Measurements from ENCODE around the gene TTC34. TPM values are rescaled to one million over a fixed set of nuclear protein-coding genes. Genes with fewer than 3 reads are reported as not detected.
A peak's percentile ranks its signal among the peaks of the same experiment; 100 is the strongest.

Gene TTC34
- total RNA-seq: 1 to 10 TPM; 3.0 to 5.2 TPM
- 4.1 TPM for polyA plus RNA-seq (ENCODE audit: insufficient read depth, low read depth, low replicate concordance)
- long read RNA-seq, donor 1: 0 reads
- long read RNA-seq, donor 2: 0 reads

- Histone ChIP-seq H3K4me1 (no peaks in the 10 kb centered on the region), H3K36me3 (ENCODE audit: low read depth, missing control alignments) (no peaks in the 10 kb centered on the region), H3K27ac (no peak within 1 kb of the TSS), H3K4me3 (no peak within 1 kb of the TSS), H3K27me3 (no peaks in the 10 kb centered on the region), H3K9me3 (no peaks in the 10 kb centered on the region)
- 62 to 73% methylated on average over 12 to 18 of the region's 21 CpGs for WGBS, 2 donors
- intact Hi-C loops (cut with DNase I; ENCODE audit: low total_unique reads): no loop called here
- peak; percentile 68 for DNase-seq
- TF ChIP-seq POLR2A (IDR thresholded peaks at IDR 0.05) (no peak), CTCF (IDR thresholded peaks at IDR 0.05) (peak in 2 of 3 experiments; percentile 43 to 51)
Observed at GRCh38 chr1:2801535-2802291, at the start of gene TTC34. TSS of gene TTC34 (minus strand) at chr1:2801693. CDS start at chr1:2800827, 866 bp downstream.

- intact Hi-C loops (cut with DNase I; ENCODE audit: low total_unique reads): no loop called here
- H3K4me1 ChIP-seq: no peaks in the 10 kb centered on the region
- TF ChIP-seq POLR2A (IDR thresholded peaks at IDR 0.05) (no peak), CTCF (IDR thresholded peaks at IDR 0.05) (no peak)
- no peak overlapping the region for H3K4me3 ChIP-seq
- no peaks in the 10 kb centered on the region for H3K36me3 ChIP-seq (ENCODE audit: low read depth, missing control alignments)
- no peak for DNase-seq
- WGBS, 2 donors: 62 to 78% methylated on average over 17 of the region's 17 CpGs
- no peaks in the 10 kb centered on the region for H3K27me3 ChIP-seq
- H3K27ac ChIP-seq: no peak overlapping the region
- no peaks in the 10 kb centered on the region for H3K9me3 ChIP-seq
Observed at GRCh38 chr1:2850502-2850901, 49.0 kb upstream of the TTC34 start.

- Histone ChIP-seq H3K27ac (no peak overlapping the region), H3K36me3 (ENCODE audit: low read depth, missing control alignments) (no peaks in the 10 kb centered on the region), H3K9me3 (no peaks in the 10 kb centered on the region), H3K4me1 (no peaks in the 10 kb centered on the region), H3K4me3 (no peak overlapping the region), H3K27me3 (no peaks in the 10 kb centered on the region)
- intact Hi-C loops (cut with DNase I; ENCODE audit: low total_unique reads): no loop called here
- 51 to 74% methylated on average over 12 to 16 of the region's 16 CpGs for WGBS, 2 donors
- TF ChIP-seq POLR2A (IDR thresholded peaks at IDR 0.05): no peak
- no peak for TF ChIP-seq CTCF (IDR thresholded peaks at IDR 0.05)
- no peak for DNase-seq
Observed at GRCh38 chr1:2848006-2848670, 46.6 kb upstream of the TTC34 start.

- 69 to 72% methylated on average over 23 of the region's 23 CpGs for WGBS, 2 donors
- intact Hi-C loops (cut with DNase I; ENCODE audit: low total_unique reads): no loop called here
- TF ChIP-seq CTCF (IDR thresholded peaks at IDR 0.05) (no peak), POLR2A (IDR thresholded peaks at IDR 0.05) (no peak)
Observed at GRCh38 chr1:2847086-2847985, 45.8 kb upstream of the TTC34 start.

More at GRCh38 chr1:2847086-2847985, 45.8 kb upstream of the TTC34 start:
- Histone ChIP-seq H3K4me3 (no peak overlapping the region), H3K36me3 (ENCODE audit: low read depth, missing control alignments) (no peaks in the 10 kb centered on the region), H3K27ac (no peak overlapping the region), H3K9me3 (no peaks in the 10 kb centered on the region), H3K27me3 (no peaks in the 10 kb centered on the region), H3K4me1 (no peaks in the 10 kb centered on the region)
- no peak for DNase-seq
